NCI-H1105 (cell line): ENCODE data around the gene NFAT5.
"Not testable (repeated sequence)": the region's sequence is repeated elsewhere in the genome, so short reads cannot be mapped to it uniquely, and the experiment has no call there.

ENCODE experiments used
- DNase-seq: peaks from one replicate; lab custom pipeline; 2025; lab: John Stamatoyannopoulos, UW

The NFAT5 gene

DNA sequence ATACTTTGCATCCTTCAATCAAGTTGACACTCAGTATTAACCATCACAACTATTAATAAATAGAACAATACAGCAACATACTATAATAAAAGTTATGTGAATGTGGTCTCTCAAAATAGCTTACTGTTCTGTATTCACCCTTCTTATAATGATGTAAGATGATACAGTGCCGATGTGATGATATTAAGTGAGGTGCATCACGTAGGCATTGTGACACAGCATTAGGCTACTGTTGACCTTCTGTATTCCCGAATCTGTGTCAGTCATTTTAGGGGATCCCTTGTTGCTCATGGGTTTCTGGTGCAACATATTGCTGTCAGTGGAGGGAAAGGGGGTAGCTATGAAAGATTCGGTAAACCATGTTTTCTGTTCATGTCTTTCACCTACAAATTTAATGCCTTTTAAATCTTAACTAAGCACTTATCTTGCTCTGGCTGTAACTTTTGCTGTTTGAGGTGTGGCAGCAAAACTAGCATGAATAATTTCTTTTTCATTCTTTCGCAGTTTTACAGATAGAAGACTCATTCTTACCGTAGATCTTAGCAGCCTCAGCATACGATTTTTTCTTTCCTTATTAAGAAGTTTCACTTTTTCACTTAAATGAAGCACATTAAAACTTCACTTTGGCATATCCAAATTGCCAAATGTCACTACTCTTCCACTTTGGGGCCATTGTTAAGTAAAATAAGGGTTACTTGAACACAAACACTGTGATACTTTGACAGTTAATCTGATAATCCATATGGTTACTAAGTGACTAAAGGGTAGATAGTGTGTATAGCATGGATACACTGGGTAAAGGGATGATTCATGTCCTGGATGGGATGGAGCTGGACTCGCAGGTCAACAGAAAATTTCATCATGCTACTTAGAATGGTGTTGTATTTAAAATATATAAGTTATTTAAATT is 29.6 kb downstream of the NFAT5 start:
- DNase-seq: no peak

DNA sequence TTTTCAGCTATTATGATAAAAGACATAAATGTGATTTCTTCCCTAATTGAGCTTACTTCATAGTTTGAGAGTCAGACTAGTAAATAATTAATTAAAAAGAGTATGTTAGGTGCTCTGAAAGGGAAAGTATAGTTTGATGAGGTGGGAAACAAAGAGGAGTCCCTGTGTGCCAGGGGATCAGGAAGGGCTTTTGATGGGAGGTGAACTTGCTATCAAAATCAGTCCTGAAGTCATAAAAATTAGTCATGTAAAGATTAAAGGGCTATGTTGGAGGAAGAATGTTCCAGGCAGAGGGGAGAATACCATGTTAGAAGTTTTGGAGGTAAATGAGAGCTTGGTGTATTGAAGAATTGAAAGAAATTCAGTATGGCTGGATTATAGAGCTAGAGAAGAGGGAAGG is 31.0 kb downstream of the NFAT5 start:
- no peak for DNase-seq

DNA sequence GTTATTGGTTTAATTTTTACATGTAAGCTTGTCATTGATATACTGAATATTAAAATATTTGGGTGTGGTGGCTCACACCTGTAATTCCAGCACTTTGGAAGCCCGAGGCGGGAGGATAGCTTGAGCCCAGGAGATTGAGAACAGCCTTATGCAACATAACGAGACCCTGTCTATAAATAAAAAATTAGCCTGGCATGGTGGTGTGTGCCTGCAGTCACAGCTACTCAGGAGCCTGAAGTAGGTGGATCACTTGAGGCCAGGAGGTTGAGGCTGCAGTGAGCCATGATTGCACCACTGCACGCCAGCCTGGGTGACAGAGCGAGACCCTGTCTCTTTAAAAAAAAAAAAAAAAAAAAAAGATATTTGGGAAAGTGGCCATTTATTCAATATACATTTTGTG is 32.3 kb downstream of the NFAT5 start:
- DNase-seq: no peak

DNA sequence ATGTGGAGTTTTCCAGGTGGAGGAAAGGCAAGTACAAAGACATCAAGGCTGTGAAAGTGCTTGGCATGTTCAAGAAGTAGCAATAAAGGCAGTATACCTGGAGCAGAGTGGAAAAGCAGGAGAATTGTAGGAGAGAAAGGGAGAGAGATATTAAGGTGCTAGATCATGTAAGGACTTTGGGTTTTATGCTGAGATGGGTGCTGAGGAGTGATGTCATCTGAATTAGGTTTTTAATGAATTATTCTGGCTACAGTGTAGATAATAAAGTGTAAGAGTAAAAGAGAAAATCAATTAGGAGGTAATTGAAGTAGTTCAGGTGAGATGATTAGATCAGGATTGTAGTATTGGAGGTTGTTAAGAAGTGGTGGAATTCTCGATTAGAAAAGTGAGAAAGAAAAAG is 34.0 kb downstream of the NFAT5 start:
- no peak for DNase-seq

DNA sequence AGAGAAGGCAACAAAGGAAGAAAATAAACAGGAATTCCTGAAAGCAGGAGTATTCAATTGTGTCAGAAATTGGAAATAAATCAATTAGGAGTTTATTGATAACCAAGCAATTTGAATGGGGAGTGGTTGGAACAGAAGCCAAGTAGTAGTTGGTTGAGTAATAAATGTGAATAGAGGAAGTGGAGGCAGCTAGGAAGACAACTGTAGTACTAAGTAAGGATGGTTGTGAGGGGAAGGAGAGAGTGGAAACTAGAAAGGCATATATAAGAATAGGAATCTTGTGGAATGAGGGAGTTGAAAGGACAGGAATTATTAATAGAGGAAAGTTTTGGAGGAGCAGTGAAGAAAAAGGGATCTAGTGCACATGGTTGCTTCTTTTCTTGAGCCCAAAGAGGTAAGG is 34.4 kb downstream of the NFAT5 start:
- DNase-seq: no peak

DNA sequence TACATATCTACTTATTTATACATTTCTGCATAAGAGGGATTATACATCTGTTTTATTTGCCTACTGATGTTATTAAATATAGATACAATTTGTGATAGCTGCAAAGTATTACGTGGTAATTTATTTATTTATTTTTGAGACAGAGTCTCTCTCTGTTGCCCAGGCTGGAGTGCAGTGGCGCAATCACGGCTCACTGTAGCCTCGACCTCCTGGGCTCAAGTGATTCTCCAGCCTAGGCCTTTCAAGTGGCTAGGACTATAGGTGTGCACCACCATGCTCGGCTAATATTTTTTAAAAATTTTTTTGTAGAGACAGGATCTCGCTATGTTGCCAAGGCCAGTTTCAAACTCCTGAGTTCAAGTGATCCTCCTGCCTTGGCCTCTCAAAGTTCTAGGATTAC is 35.5 kb downstream of the NFAT5 start:
- DNase-seq: no peak

DNA sequence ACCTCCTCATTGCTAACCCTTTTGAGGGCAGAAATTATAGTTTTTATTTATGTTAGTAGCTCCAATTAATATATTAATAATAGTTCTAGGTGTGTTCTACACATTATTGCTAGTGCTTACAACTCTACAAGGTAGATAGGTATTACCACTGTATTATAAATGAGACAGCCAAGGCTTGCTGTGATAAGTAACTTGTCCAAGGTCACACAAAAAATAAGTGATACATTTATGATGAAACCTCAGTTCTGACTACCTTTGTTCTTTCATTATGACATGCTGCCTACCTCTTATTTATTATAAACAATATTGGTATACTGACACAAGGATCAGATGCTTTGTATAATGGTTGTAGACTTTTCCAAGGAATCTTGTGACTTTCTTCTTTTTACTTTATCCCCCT is 41.2 kb downstream of the NFAT5 start:
- DNase-seq: no peak

DNA sequence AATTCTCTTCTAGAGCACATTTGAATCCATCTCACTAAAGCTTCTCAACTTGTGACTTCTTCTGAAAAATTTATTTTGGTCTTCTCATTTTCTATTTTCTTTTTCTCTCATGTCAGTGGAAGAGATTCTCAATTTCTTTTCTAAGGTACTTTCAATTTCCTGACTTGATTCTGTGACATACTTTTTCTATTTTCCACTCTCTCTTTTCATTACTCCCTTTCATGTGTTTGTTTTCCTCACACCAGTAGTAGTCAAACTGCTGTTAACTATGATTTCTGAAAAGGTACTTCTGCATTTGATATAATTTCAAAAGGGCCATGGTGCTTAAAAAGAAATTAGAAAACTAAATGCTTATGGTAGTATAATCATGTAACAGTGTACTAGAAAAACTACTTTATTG is 41.9 kb downstream of the NFAT5 start:
- DNase-seq: no peak

DNA sequence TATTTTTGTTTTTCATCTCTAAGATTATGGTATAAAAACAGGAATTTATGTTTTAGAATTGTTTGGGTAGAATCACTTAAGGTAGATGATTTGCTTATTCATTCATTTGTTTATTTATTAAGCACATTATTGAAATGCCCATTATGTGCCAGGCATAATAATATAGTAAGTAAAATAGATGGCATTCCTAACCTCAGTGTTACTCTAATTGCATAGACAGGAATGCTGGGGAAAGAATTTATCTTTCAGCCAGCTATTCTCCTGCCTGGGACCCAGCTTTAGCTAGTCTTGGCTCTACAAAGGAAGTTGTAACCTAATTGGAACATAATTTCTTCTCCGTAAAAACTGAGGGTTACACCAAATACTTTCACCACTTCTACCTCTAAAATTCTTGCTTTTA is 44.6 kb downstream of the NFAT5 start:
- no peak for DNase-seq

DNA sequence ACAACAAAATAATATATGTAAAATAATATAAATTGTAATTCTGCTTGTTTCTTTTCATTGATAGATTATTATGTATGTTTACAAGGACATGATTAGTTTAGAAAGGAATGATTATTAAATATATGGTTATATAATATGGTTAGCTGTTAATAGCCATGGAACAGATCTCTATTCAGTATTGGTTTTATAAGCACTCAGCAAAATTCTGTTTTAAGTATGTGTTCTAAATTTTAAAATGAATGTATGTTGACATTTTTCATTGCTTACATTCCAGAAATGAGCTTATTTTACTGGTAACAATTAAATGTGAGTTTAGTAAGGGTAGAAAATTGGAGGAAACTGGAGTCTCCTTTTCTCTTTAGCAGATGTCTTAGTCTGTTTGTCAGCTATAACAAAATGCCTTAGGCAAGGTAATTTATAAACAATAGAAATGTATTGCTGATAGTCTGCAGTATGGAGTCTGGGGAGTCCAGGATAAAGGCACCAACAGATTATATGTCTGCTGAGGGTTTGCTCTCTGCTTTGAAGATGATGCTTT is 45.4 kb downstream of the NFAT5 start:
- DNase-seq: no peak

DNA sequence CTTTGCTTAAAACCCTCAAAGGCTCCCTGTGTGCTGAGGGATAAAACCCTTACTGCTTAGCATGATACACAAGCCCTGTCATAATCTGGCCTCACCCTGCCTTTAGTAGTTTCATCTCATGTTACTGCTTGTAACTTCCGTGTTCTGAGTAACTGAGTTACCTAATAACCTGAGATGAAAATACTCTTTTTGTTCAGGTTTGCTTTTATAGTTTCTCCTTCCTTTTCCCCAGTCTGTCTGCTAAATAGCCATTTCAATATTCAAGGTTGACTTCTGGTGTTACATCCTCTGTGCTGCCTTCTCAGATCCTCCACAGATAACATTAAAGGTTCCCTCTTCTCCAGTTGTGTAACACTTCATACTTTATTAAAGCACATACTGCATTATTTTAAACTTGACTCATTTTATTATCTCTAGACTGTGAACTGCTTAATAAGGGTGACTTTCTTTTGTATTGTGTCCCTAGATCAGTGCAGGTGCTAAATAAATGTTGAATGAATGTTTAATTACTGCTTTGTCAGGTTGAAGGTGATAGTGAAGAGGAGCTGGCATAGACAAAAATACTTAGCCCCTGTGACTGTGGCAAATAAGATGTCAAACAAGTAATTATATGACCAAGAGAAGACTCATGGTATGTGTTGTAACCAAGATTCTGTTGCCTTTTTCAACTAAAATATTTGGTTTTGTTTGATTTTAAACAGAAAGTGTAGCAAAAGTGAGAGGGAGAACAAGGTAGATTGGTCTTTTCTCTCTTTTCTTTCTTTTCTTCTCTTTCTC is 47.8 kb downstream of the NFAT5 start:
- DNase-seq: no peak

DNA sequence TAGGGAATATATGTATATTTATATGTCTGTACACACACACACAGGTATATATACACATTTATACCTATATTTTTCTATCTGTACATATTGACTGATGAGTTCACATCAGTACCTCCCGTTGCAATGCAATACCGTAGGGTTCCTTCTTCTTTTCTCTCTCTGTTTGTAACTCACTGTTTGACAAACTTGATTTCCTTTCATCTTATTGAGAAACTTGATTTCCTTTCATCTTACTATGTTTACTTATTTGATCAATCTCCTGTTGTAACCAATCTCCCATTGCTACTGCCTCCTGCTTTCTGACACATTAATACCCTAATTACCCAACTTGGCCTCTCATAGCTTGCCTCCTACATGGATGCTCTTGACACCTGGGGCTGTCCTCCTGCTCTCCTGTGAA is 49.8 kb downstream of the NFAT5 start:
- DNase-seq: no peak

DNA sequence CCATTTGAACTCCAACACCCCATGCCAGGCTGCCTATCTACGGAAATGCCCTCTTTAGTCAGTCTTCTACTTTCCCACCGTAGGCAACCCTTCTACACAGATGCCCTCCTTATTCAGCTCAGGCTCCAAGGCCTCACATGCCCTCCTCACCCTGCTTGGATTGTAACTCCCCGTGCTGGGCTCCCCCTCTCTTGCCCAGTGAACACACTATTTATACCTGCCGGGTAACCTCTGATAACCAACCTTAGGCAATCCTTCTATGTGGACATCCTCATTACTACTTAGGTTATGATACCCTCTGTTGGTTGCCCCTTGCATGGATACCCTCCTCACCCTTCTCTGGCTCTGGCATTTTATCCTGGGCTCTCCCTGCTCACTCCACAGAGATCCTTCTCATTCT is 50.3 kb downstream of the NFAT5 start:
- DNase-seq: no peak

DNA sequence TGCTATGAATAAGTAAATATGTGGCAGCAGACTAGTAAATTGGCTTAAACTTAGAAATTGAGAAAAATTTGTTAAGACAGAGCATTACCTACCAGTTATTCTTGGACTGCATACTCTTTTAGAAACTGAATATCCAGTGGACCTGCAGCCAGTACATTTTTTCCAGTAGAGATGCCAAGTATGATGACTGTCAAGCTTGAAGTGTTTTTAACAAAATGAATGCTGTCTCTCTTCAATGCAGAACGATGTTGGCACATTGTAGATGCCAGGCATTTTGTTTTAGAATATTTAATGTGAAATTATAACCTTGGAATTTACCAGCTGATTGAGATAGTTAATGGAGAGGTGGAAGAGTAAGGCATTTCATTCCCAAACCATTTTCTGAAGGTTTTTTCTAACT is 52.5 kb downstream of the NFAT5 start:
- DNase-seq: no peak

DNA sequence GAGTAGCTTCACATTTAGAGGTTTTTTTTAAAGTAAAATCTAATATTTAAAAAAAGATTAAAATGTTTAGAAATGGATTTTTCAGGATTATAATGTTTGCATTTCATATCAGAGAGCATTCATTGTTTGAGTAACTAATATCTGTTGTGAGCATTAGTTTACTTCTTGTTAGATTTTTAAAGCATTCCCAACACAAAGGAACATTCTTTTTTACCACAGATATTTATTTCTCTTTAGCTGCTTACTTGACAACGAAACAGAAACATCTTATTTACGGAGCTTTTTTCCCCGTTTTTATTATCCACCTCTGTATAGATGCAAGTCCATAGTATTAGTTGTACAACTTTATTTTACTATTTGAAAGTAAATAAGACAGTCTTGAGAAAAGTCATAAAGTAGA is 53.0 kb downstream of the NFAT5 start:
- no peak for DNase-seq

DNA sequence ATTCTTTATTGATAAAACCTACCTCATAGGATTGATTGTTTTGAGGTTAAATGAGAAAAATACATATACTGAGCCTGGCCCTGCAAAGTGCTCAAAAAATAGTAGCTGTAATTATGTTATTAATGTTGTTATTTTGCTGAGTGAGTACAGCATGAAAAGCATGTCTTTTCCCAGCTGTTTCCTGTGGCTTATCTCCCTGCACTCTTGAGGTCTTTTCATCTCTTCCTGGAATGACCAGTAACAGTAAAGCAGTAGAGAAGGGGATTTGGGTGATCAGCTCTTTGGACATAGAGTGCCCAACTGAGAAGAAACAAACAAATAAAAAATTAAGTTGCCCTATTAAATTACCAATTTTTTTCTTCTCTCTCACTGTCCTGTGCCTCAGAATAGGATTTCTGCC is 53.7 kb downstream of the NFAT5 start:
- no peak for DNase-seq

DNA sequence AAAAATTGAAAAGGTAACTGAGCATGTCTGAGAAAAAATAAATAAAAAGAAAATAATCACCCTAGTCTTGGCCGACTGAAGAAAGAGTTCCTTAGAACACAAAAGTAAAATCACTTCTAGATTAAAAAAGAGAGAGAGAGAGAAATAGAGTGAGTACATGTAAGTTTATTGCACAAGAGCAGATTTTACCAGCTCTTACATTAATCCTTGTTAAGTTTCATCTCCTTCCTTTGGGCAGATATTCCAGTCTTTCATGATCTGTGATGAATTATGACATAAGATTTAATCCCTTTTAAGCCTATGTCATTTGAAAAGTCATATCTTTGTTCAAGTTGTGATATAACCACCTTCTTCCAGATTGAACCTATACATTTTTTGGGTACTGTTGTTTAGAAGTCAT is 54.8 kb downstream of the NFAT5 start:
- no peak for DNase-seq

DNA sequence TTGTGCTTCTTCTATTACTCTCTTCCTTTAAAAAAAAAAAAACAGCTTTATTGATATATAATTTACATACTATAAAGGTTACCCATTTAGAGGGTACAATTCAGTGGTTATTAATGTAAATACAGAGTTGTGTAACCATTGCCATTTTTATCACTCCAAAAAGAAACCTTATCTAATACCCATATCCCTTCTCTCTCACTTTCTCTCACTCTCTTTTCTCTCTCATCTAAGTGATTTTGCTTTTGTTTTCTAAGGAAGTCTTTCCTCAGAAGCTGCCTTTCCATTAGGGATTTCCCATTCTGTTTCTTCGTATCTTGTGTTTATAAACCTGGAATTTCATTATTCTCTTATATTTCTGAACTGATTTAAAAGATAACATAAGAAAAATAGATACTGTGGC is 55.5 kb downstream of the NFAT5 start:
- no peak for DNase-seq

DNA sequence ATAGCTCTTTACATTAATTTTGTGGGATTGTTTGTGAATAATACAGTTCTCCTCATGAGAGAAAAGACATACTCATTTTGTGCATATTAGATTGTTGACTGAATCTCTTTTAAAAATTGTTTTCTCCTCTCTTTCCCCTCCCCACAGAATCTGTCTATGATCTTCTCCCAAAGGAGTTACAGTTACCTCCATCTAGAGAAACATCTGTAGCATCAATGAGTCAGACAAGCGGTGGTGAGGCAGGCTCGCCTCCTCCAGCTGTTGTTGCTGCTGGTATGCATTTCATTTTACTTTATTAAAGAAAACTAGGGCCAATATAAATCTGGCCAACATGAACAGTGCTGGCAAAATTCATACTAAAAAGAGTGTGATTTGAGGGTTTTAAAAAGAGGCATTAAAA is 60.5 kb downstream of the NFAT5 start:
- no peak for DNase-seq

DNA sequence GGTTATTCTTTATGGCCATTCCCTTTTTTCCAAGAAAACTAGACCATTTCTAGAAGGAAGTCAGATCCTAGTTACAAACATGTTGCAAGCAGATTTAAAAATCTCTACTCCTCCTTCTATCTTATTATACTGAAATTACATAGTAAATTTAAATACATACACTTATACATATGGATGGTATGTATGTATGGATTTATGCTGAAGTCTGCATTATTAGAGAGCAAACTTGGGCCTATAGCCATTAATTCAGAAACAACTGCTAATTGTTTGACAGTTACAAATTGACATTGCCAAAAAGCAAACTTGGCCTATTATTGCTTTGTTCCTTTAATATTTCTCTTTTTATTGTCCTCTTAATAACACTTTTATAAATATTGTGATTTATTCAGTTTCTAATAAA is 67.1 kb downstream of the NFAT5 start:
- no peak for DNase-seq

DNA sequence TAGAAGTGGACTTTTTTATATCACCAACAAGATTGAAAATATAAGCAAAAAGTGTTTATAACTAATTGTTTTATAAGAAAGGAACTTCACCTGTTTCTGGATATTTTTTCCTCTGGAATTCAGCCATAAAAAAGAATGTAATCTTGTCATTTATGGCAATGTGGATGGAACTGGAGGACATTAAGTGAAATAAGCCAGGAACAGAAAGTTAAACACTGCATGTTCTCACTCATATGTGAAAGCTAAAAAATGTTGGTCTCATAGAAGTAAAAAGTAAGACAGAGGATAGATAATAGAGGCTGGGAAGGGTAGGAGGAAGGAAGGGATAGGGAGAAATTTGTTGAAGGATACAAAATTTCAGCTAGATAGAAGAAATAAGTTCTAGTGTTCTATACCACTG is 67.6 kb downstream of the NFAT5 start:
- no peak for DNase-seq

DNA sequence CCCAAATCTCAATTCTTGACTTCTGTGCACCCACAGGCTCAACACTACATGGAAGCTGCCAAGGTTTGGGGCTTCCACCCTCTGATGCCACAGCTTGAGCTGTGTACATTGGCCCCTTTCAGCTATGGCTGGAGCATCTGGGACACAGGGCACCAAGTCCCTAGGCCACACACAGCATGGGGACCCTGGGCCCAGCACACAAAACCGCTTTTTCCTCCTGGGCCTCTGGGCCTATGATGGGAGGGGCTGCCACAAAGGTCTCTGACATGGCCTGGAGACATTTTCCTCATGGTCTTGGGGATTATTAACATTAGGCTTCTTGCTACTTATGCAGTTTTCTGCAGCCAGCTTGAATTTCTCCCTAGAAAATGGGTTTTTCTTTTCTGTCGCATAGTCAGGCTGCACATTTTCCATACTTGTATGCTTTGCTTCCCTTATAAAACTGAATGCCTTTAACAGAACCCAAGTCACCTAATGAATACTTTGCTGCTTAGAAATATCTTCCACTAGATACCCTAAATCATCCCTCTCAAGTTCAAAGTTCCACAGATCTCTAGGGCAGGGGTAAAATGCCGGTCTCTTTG is 70.9 kb downstream of the NFAT5 start:
- not testable (repeated sequence) for DNase-seq
